ENCODE measurements around the gene COL4A1. TPM values are rescaled to one million over a fixed set of nuclear protein-coding genes. Genes with fewer than 3 reads are reported as not detected.

COL4A1 gene
- total and polyA plus RNA-seq, 2 donors from 2014 or later: 53.0 to 218 TPM

DNA sequence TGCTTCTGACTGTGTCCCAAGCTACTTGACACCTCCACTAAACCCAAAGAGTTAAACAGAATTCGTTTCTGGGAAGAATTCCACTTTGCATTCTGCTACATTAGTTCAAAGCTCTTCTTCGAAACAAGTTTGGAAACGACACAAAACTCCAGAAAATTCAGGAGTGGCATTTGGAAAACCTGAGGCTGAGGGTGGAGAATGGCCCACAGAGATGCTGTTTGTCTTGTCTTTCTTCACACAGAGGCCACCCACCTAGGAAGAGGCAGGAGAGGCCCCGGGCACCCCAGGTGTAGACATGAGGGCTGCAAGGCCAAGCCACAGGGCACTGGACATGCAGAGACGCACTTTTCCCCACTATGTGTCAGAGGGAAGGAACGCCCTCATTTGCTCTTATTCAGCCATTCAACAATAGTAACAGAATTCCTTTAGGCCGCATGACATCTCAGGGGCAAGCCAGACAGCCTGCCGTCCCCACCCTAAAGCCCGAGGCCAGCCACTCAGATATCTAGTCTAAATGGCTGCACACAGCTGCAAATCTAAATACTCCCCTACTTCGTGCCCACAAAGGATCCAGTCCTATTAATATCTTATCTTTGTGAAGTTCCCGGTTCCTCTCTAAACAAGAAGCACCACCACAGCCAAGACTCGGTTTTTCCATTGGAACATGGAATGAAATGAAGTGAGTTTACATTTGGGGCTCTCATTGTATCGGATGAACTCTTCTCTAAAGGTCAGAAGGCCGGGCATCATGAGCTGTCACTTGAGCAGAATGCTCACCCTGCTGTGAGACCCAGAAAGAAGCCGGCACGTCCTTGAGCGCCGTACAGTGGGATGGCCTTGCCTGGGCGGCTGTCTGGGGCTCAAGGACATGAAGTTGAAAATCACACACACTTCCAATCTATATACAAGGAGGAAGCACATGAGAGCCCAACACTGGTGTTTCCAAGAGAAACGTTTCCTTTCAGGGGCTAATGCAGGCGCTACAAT is 19.8 kb downstream of the COL4A1 start:
- TF ChIP-seq CTCF (IDR thresholded peaks at IDR 0.05; ENCODE audit: borderline replicate concordance, extremely low read depth, insufficient read depth): no peak
- FAIRE-seq (no peak), DNase-seq (no peak)

GRCh38 chr13:110285991-110286832 is 20.7 kb downstream of the COL4A1 start:
- DNase-seq: no peak
- no peak overlapping the region for H3K9ac ChIP-seq (ENCODE audit: low read length in 3 of 3)
- no peaks in the 10 kb centered on the region for H3K27me3 ChIP-seq (ENCODE audit: control insufficient read depth, insufficient read depth, low read length)
- peaks cover 0 to 2% (median 0%) of the 10 kb centered on the region in 3 donors for H3K36me3 ChIP-seq (ENCODE audit: control insufficient read depth in 2 of 3, insufficient read depth in 3 of 3, low read length in 3 of 3)
- no peak overlapping the region for H3K27ac ChIP-seq (ENCODE audit: low read depth in 2 of 2, low read length in 2 of 2)
- FAIRE-seq: no peak
- intact Hi-C loops (cut with DNase I): no loop called here
- no peak overlapping the region for H3K4me3 ChIP-seq (ENCODE audit: low read length in 3 of 3)
- H3K4me1 ChIP-seq (ENCODE audit: control insufficient read depth in 2 of 3, insufficient read depth in 2 of 3, low read depth in 1 of 3, low read length in 3 of 3): no peaks in the 10 kb centered on the region
- no peak for TF ChIP-seq CTCF (IDR thresholded peaks at IDR 0.05; ENCODE audit: borderline replicate concordance, extremely low read depth, insufficient read depth)
- H3K9me3 ChIP-seq (ENCODE audit: control insufficient read depth in 2 of 3, insufficient read depth in 1 of 3, low read length in 3 of 3): no peaks in the 10 kb centered on the region

More for the DNA sequence above, 19.8 kb downstream of the COL4A1 start:
- no peaks in the 10 kb centered on the region for H3K9me3 ChIP-seq (ENCODE audit: control insufficient read depth in 2 of 3, insufficient read depth in 1 of 3, low read length in 3 of 3)
- intact Hi-C loops (cut with DNase I): no loop called here
- H3K27me3 ChIP-seq (ENCODE audit: control insufficient read depth, insufficient read depth, low read length): no peaks in the 10 kb centered on the region
- peaks cover 0 to 2% (median 0%) of the 10 kb centered on the region in 3 donors for H3K36me3 ChIP-seq (ENCODE audit: control insufficient read depth in 2 of 3, insufficient read depth in 3 of 3, low read length in 3 of 3)
- H3K27ac ChIP-seq (ENCODE audit: low read depth in 2 of 2, low read length in 2 of 2): no peak overlapping the region
- H3K4me1 ChIP-seq (ENCODE audit: control insufficient read depth in 2 of 3, insufficient read depth in 2 of 3, low read depth in 1 of 3, low read length in 3 of 3): no peaks in the 10 kb centered on the region
- H3K9ac ChIP-seq (ENCODE audit: low read length in 3 of 3): no peak overlapping the region
- H3K4me3 ChIP-seq (ENCODE audit: low read length in 3 of 3): no peak overlapping the region

- intact Hi-C loops (cut with DNase I): no loop called here
- H3K9ac ChIP-seq (ENCODE audit: low read length in 3 of 3): no peak overlapping the region
- DNase-seq (no peak), FAIRE-seq (no peak)
- no peaks in the 10 kb centered on the region for H3K9me3 ChIP-seq (ENCODE audit: control insufficient read depth in 2 of 3, insufficient read depth in 1 of 3, low read length in 3 of 3)
- H3K27ac ChIP-seq (ENCODE audit: low read depth in 2 of 2, low read length in 2 of 2): peak overlapping the region in 1 of 2 donors; percentile 42
- H3K4me3 ChIP-seq (ENCODE audit: low read length in 3 of 3): no peak overlapping the region
- H3K27me3 ChIP-seq (ENCODE audit: control insufficient read depth, insufficient read depth, low read length): no peaks in the 10 kb centered on the region
- no peak for TF ChIP-seq CTCF (IDR thresholded peaks at IDR 0.05; ENCODE audit: borderline replicate concordance, extremely low read depth, insufficient read depth)
- peaks cover 0 to 2% (median 0%) of the 10 kb centered on the region in 3 donors for H3K36me3 ChIP-seq (ENCODE audit: control insufficient read depth in 2 of 3, insufficient read depth in 3 of 3, low read length in 3 of 3)
- no peaks in the 10 kb centered on the region for H3K4me1 ChIP-seq (ENCODE audit: control insufficient read depth in 2 of 3, insufficient read depth in 2 of 3, low read depth in 1 of 3, low read length in 3 of 3)
Observed at GRCh38 chr13:110284779-110285484, 22.0 kb downstream of the COL4A1 start.
